GM12878 (cell line): ENCODE data around the gene FKBP6. TPM values are rescaled to one million over a fixed set of nuclear protein-coding genes. Genes with fewer than 3 reads are reported as not detected.

ENCODE experiments used
- ATAC-seq: fragments of 200-7000 bp; cut with Tn5 transposase; 3 replicates; pipeline ENCODE4 v1.9.1; 2020; ENCODE audit warnings: mild to moderate bottlenecking, moderate library complexity
- BruUV-seq: library from RNA; stranded (reverse); fragments of 400-500 nt; replicated peaks from 2 replicates; lab custom pipeline; 2021; lab: Mats Ljungman, UMichigan
- CTCF ChIA-PET: fragments of 300-600 bp; sonication (Branson Sonifier 250); formaldehyde crosslinking; extraction: SDS; loops from one replicate; lab custom pipeline; 2021; ENCODE audit warnings: inconsistent platforms; lab: Yijun Ruan, JAX
- POLR2A ChIA-PET: fragments of 350-600 bp; formaldehyde crosslinking; extraction: SDS; loops from one replicate; lab custom pipeline; 2021; ENCODE audit warnings: inconsistent platforms; lab: Charles Lee
- RAD21 ChIA-PET: fragments of 300-600 bp; sonication (Branson Sonifier 250); formaldehyde crosslinking; loops from one replicate; lab custom pipeline; 2023; ENCODE audit warnings: antibody characterized with exemption; ENCODE audit not compliant: unreplicated experiment; lab: Charles Lee
- SMC1A ChIA-PET: fragments of 300-600 bp; sonication (Branson Sonifier 250); formaldehyde crosslinking; loops from one replicate; lab custom pipeline; 2023; ENCODE audit not compliant: unreplicated experiment, uncharacterized antibody; lab: Charles Lee
- DNase-seq: peaks from one replicate; pipeline ENCODE4 v3.0.0-alpha.2; 2011; ENCODE audit warnings: low read depth, low spot score
- FAIRE-seq: peaks from 3 replicates; lab custom pipeline; 2011; peaks lifted over from hg19 to GRCh38; lab: Jason Lieb, UNC
- H2AFZ ChIP-seq: 2 replicates; pipeline ENCODE4 v1.6.0; 2011; ENCODE audit warnings: low read depth, low read length, control low read depth; ENCODE audit not compliant: control insufficient read depth
- H3K27ac ChIP-seq: 2 replicates; pipeline ENCODE4 v1.5.1; 2011; ENCODE audit warnings: control low read depth; ENCODE audit not compliant: control insufficient read depth, insufficient read depth
- H3K27me3 ChIP-seq, 2 experiments: replicated peaks in 1 of 2; 2 replicates each; pipeline versions ENCODE4 v1.6.0 to v1.6.1; 2011; ENCODE audit warnings: low read length in 1 of 2; ENCODE audit not compliant: control insufficient read depth in 2 of 2, insufficient read depth in 2 of 2
- H3K36me3 ChIP-seq, 2 experiments: 2 replicates each; pipeline ENCODE4 v1.5.1; 2011; ENCODE audit warnings: low read length in 1 of 2; ENCODE audit not compliant: control insufficient read depth in 2 of 2, insufficient read depth in 2 of 2
- H3K4me1 ChIP-seq: 2 replicates; pipeline ENCODE4 v1.6.1; 2011; ENCODE audit warnings: mild to moderate bottlenecking, low read length, moderate library complexity, mixed read lengths; ENCODE audit not compliant: control insufficient read depth, insufficient read depth
- H3K4me2 ChIP-seq: 2 replicates; pipeline ENCODE4 v1.6.0; 2011; ENCODE audit warnings: control low read depth; ENCODE audit not compliant: control insufficient read depth, insufficient read depth
- H3K4me3 ChIP-seq: fragments of 200-600 bp; sonication (generic); 2 replicates; pipeline ENCODE4 v1.5.1; 2016
- H3K79me2 ChIP-seq: 2 replicates; pipeline ENCODE4 v1.6.0; 2011; ENCODE audit warnings: low read length; ENCODE audit not compliant: control insufficient read depth, insufficient read depth
- H3K9ac ChIP-seq: 2 replicates; pipeline ENCODE4 v1.8.0; 2011; ENCODE audit warnings: low read length, control low read depth, mixed read lengths; ENCODE audit not compliant: control insufficient read depth, insufficient read depth
- H3K9me3 ChIP-seq: replicated peaks from 3 replicates; pipeline ENCODE4 v1.5.1; 2011; ENCODE audit warnings: mild to moderate bottlenecking, low read length; ENCODE audit not compliant: control insufficient read depth, insufficient read depth
- H4K20me1 ChIP-seq: 2 replicates; pipeline ENCODE4 v1.6.0; 2011; ENCODE audit not compliant: control insufficient read depth, insufficient read depth
- CEBPB ChIP-seq, 2 experiments: fragments of 150-350 bp in 1 of 2; IDR thresholded peaks; 2 replicates each; pipeline ENCODE4 v1.6.1; 2012 to 2014; ENCODE audit warnings: low read depth in 2 of 2, low read length in 2 of 2, borderline replicate concordance in 1 of 2, inconsistent platforms in 1 of 2
- GABPA ChIP-seq: IDR thresholded peaks from 2 replicates; pipeline ENCODE4 v1.6.1; 2014; ENCODE audit warnings: antibody characterized with exemption, low read depth, mild to moderate bottlenecking, inconsistent platforms
- NBN ChIP-seq: fragments of 450-650 bp; IDR thresholded peaks from 2 replicates; pipeline ENCODE4 v1.6.1; 2016
- SUPT20H ChIP-seq: IDR thresholded peaks from 2 replicates; pipeline ENCODE4 v1.6.1; 2011; ENCODE audit warnings: low read depth, mild to moderate bottlenecking, low read length, moderate library complexity, borderline replicate concordance; ENCODE audit not compliant: control insufficient read depth
- ZNF384 ChIP-seq: IDR thresholded peaks from 2 replicates; pipeline ENCODE4 v1.6.1; 2012; ENCODE audit warnings: low read depth, mild to moderate bottlenecking, low read length, improper control_type of control experiment, borderline replicate concordance
- WGBS: methylation state at CpG from one replicate; pipeline ENCODE4 v1.1.6; 2016; ENCODE audit warnings: low lambda C conversion rate; ENCODE audit not compliant: insufficient replicate concordance, insufficient coverage; ENCODE audit errors: missing lambda C conversion rate; 5-methylcytosine and 5-hydroxymethylcytosine counted together
- in situ Hi-C: fragments of 300-500 bp; cut with MboI; formaldehyde crosslinking; loops from 9 replicates; pipeline ENCODE4 v1.14.3; 2018; ENCODE audit warnings: mixed read lengths
- intact Hi-C: fragments of 100-400 bp; cut with micrococcal nuclease; formaldehyde crosslinking; loops from one replicate; pipeline ENCODE4 v1.14.2; 2022; ENCODE audit not compliant: unreplicated experiment
- polyA plus RNA-seq, 11 experiments: library from polyadenylated mRNA; depleted of rRNA in 4 of 11; unstranded in 6 of 11; stranded (reverse) in 5 of 11; fragments of >200 nt; fragmentation: Nextera tagmentation in 4 of 11; fragmentation: Illumina TruSeq in 1 of 11; extraction: Ambion mirVana in 4 of 11; extraction: Trizol in 1 of 11; gene quantifications; 1 replicate in 1 of 11; 2 replicates in 10 of 11; pipeline versions ENCODE4 v1.2.1 to v1.2.3, GENCODE V29; 2011 to 2016; ENCODE audit warnings: inconsistent platforms in 2 of 11, missing spikeins in 2 of 11, low read depth in 1 of 11
- total RNA-seq, 4 experiments: library from RNA; depleted of rRNA in 3 of 4; stranded (reverse); fragments of >200 nt in 3 of 4; fragmentation: Illumina TruSeq in 1 of 4; extraction: Trizol in 1 of 4; gene quantifications; 2 replicates each; pipeline versions ENCODE4 v1.2.1 to v1.2.3, GENCODE V29; 2013 to 2021
- TF ChIP-seq, protein P1 (sequence below): IDR thresholded peaks from 2 replicates; pipeline ENCODE4 v1.6.1; 2011; ENCODE audit warnings: borderline replicate concordance, low read depth, mild to moderate bottlenecking, moderate library complexity, mixed read lengths, low read length; ENCODE audit not compliant: insufficient read depth; ENCODE audit errors: extremely low read length
- TF ChIP-seq, protein P2 (sequence below): fragments of 450-650 bp; IDR thresholded peaks from 2 replicates; pipeline ENCODE4 v1.6.1; 2017; ENCODE audit warnings: antibody characterized with exemption, mild to moderate bottlenecking, moderate library complexity
- TF ChIP-seq, protein P3 (sequence below): IDR thresholded peaks from 2 replicates; pipeline ENCODE4 v1.6.1; 2011; ENCODE audit warnings: low read depth, mild to moderate bottlenecking, low read length, moderate library complexity, borderline replicate concordance; ENCODE audit errors: extremely low read depth

Gene FKBP6
- total and polyA plus RNA-seq, 10 of the 15 experiments (the other 5 are each of a cell fraction or from before 2014, with no cell fraction given) = not detected

DNA sequence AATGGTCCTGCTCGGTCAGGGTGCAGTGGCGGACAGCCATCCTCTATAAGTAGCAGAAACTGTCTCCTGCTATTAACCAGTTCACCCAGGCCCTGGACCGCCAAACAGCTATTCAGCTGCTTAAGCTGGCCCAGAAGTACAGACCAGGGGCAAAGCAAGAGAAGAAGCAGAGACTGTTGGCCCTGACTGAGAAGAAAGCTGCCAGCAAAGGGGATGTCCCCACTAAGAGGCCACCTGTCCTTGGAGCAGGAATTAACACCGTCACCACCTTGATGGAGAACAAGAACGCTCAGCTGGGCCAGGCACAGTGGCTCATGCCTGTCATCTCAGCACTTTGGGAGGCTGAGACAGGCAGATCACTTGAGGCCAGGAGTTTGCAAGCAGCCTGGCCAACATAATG lies 13.7 kb upstream of the FKBP6 start:
- no peak overlapping the region for H3K27ac ChIP-seq
- FAIRE-seq = no peak
- in situ Hi-C loops (no loop called here), intact Hi-C loops (no loop called here)
- CTCF ChIA-PET = no interaction called here
- no peaks in the 10 kb centered on the region for H3K4me1 ChIP-seq
- no peak for ATAC-seq
- SMC1A ChIA-PET = no interaction called here
- no peak overlapping the region for H2AFZ ChIP-seq
- no peaks in the 10 kb centered on the region; the same call in 1 of the 2 replicates for H3K79me2 ChIP-seq
- no peak overlapping the region for H3K9ac ChIP-seq
- H3K4me3 ChIP-seq = no peak overlapping the region
- no peaks in the 10 kb centered on the region for H4K20me1 ChIP-seq
- RAD21 ChIA-PET = no interaction called here
- no peaks in the 10 kb centered on the region for H3K36me3 ChIP-seq
- H3K9me3 ChIP-seq = no peaks in the 10 kb centered on the region
- H3K4me2 ChIP-seq = no peak overlapping the region
- TF ChIP-seq SUPT20H = no peak
- no peak for TF ChIP-seq GABPA
- TF ChIP-seq, protein P1, sequence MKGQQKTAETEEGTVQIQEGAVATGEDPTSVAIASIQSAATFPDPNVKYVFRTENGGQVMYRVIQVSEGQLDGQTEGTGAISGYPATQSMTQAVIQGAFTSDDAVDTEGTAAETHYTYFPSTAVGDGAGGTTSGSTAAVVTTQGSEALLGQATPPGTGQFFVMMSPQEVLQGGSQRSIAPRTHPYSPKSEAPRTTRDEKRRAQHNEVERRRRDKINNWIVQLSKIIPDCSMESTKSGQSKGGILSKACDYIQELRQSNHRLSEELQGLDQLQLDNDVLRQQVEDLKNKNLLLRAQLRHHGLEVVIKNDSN = no peak
- no peak for TF ChIP-seq ZNF384
- TF ChIP-seq, protein P2, sequence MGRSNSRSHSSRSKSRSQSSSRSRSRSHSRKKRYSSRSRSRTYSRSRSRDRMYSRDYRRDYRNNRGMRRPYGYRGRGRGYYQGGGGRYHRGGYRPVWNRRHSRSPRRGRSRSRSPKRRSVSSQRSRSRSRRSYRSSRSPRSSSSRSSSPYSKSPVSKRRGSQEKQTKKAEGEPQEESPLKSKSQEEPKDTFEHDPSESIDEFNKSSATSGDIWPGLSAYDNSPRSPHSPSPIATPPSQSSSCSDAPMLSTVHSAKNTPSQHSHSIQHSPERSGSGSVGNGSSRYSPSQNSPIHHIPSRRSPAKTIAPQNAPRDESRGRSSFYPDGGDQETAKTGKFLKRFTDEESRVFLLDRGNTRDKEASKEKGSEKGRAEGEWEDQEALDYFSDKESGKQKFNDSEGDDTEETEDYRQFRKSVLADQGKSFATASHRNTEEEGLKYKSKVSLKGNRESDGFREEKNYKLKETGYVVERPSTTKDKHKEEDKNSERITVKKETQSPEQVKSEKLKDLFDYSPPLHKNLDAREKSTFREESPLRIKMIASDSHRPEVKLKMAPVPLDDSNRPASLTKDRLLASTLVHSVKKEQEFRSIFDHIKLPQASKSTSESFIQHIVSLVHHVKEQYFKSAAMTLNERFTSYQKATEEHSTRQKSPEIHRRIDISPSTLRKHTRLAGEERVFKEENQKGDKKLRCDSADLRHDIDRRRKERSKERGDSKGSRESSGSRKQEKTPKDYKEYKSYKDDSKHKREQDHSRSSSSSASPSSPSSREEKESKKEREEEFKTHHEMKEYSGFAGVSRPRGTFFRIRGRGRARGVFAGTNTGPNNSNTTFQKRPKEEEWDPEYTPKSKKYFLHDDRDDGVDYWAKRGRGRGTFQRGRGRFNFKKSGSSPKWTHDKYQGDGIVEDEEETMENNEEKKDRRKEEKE = no peak
- TF ChIP-seq CEBPB (IDR thresholded peaks at IDR 0.05; ENCODE audit: borderline replicate concordance in 1 of 2, low read depth in 2 of 2, low read length in 2 of 2) = no peak
- TF ChIP-seq NBN = no peak
- TF ChIP-seq, protein P3, sequence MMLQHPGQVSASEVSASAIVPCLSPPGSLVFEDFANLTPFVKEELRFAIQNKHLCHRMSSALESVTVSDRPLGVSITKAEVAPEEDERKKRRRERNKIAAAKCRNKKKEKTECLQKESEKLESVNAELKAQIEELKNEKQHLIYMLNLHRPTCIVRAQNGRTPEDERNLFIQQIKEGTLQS = no peak
- no peaks in the 10 kb centered on the region for H3K27me3 ChIP-seq
- no peak for DNase-seq
- POLR2A ChIA-PET = no interaction called here
- 71% methylated on average over 5 of the region's 5 CpGs for WGBS
- no TSS peak for BruUV-seq
